Esophagus squamous epithelium (tissue), 4 donors: ENCODE results near the gene FAM89A.

Experiments used
- POLR2A ChIP-seq, 4 donors: fragments of 450-650 bp; IDR thresholded peaks; one replicate each; pipeline ENCODE4 v1.6.1; 2017; ENCODE audit warnings: antibody characterized with exemption in 4 of 4, mild to moderate bottlenecking in 4 of 4, moderate library complexity in 3 of 4
- TF ChIP-seq, protein P1 (sequence below), 6 experiments: fragments of 450-650 bp in 4 of 6; fragments of 200-600 bp in 2 of 6; sonication (generic) in 2 of 6; IDR thresholded peaks; one replicate each; pipeline ENCODE4 v1.5.1; 2016 to 2019; ENCODE audit warnings: antibody characterized with exemption in 6 of 6, mild to moderate bottlenecking in 4 of 6, moderate library complexity in 4 of 6

GRCh38 chr1:230983811-230984210 is 56.2 kb downstream of the FAM89A start:
- TF ChIP-seq POLR2A (IDR thresholded peaks at IDR 0.05): no peak
- TF ChIP-seq, protein P1, sequence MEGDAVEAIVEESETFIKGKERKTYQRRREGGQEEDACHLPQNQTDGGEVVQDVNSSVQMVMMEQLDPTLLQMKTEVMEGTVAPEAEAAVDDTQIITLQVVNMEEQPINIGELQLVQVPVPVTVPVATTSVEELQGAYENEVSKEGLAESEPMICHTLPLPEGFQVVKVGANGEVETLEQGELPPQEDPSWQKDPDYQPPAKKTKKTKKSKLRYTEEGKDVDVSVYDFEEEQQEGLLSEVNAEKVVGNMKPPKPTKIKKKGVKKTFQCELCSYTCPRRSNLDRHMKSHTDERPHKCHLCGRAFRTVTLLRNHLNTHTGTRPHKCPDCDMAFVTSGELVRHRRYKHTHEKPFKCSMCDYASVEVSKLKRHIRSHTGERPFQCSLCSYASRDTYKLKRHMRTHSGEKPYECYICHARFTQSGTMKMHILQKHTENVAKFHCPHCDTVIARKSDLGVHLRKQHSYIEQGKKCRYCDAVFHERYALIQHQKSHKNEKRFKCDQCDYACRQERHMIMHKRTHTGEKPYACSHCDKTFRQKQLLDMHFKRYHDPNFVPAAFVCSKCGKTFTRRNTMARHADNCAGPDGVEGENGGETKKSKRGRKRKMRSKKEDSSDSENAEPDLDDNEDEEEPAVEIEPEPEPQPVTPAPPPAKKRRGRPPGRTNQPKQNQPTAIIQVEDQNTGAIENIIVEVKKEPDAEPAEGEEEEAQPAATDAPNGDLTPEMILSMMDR (IDR thresholded peaks at IDR 0.05): no peak
